ENCODE measurements around the gene MSI2. TPM values are rescaled to one million over a fixed set of nuclear protein-coding genes. Genes with fewer than 3 reads are reported as not detected.

The MSI2 gene
- total and polyA plus RNA-seq, 2 donors (not counting 3 experiments of a cell fraction or from before 2014, with no cell fraction given) = 20.9 to 59.3 TPM

GRCh38 chr17:57636985-57637665 lies 380.8 kb downstream of the MSI2 start:
- H3K9ac ChIP-seq (replicated peaks; ENCODE audit: extremely low read depth, insufficient read depth, low read length) = no peak overlapping the region
- dilution Hi-C loops (cut with MboI; ENCODE audit: extremely low pct_ligation_motif_present, low sequenced_read_pairs) (no loop called here), intact Hi-C loops (cut with micrococcal nuclease) (no loop called here)
- DNase-seq (ENCODE audit: low read depth, low spot score) (no peak), FAIRE-seq (no peak)
- TF ChIP-seq POLR2A (IDR thresholded peaks at IDR 0.05; ENCODE audit: low read depth, low read length) (no peak), EZH2 (IDR thresholded peaks at IDR 0.05; ENCODE audit: borderline replicate concordance, low read depth, low read length, severe bottlenecking) (no peak), MYC (IDR thresholded peaks at IDR 0.05; ENCODE audit: low read depth, low read length) (no peak), GATA2 (IDR thresholded peaks at IDR 0.05; ENCODE audit: insufficient read depth, insufficient read length, low read depth, low read length) (no peak), MAX (IDR thresholded peaks at IDR 0.05; ENCODE audit: insufficient read depth, insufficient read length) (no peak)
- TF ChIP-seq, protein P1, sequence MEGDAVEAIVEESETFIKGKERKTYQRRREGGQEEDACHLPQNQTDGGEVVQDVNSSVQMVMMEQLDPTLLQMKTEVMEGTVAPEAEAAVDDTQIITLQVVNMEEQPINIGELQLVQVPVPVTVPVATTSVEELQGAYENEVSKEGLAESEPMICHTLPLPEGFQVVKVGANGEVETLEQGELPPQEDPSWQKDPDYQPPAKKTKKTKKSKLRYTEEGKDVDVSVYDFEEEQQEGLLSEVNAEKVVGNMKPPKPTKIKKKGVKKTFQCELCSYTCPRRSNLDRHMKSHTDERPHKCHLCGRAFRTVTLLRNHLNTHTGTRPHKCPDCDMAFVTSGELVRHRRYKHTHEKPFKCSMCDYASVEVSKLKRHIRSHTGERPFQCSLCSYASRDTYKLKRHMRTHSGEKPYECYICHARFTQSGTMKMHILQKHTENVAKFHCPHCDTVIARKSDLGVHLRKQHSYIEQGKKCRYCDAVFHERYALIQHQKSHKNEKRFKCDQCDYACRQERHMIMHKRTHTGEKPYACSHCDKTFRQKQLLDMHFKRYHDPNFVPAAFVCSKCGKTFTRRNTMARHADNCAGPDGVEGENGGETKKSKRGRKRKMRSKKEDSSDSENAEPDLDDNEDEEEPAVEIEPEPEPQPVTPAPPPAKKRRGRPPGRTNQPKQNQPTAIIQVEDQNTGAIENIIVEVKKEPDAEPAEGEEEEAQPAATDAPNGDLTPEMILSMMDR (IDR thresholded peaks at IDR 0.05; ENCODE audit: extremely low read depth in 1 of 2, insufficient read depth in 1 of 2, low read depth in 1 of 2, low read length in 2 of 2) = no peak
- no peak overlapping the region for H3K4me2 ChIP-seq (ENCODE audit: insufficient read depth, low read length)
- no peak overlapping the region for H2AFZ ChIP-seq (ENCODE audit: low read depth, low read length)
- H3K27ac ChIP-seq (ENCODE audit: insufficient read depth, low read depth, low read length) = no peak overlapping the region
- no peaks in the 10 kb centered on the region for H4K20me1 ChIP-seq (replicated peaks; ENCODE audit: control insufficient read depth, extremely low read depth, insufficient read depth, low read length)
- no peaks in the 10 kb centered on the region for H3K9me1 ChIP-seq (replicated peaks; ENCODE audit: control insufficient read depth, extremely low read depth, insufficient read depth, low read length)
- no peaks in the 10 kb centered on the region for H3K27me3 ChIP-seq (ENCODE audit: control insufficient read depth in 2 of 2, insufficient read depth in 2 of 2, low read length in 2 of 2)
- ChIA-PET CTCF (interaction anchor here (0.8 kb wide), 1 partner anchor 35 kb away, joined by 3 read pairs; no protein-coding TSS in a partner anchor), POLR2A (no interaction called here)
- no peaks in the 10 kb centered on the region for H3K9me3 ChIP-seq (replicated peaks; ENCODE audit: control insufficient read depth, insufficient read depth, low read length)
- no peaks in the 10 kb centered on the region for H3K79me2 ChIP-seq (ENCODE audit: control insufficient read depth, insufficient read depth, low read length)
- H3K4me3 ChIP-seq (replicated peaks in 1 of 3; ENCODE audit: insufficient read depth in 1 of 3, low read depth in 1 of 3, low read length in 3 of 3) = no peak overlapping the region
- no peaks in the 10 kb centered on the region for H3K4me1 ChIP-seq (ENCODE audit: control insufficient read depth, extremely low read depth, insufficient read depth, low read length)
- no TSS peak for BruUV-seq (replicated peaks)
- no peaks in the 10 kb centered on the region for H3K36me3 ChIP-seq (ENCODE audit: control insufficient read depth in 2 of 2, extremely low read depth in 1 of 2, insufficient read depth in 2 of 2, low read length in 2 of 2)

Measured in endothelial cell of umbilical vein (primary cell).